B cell (primary cell): ENCODE measurements around the gene NRL. TPM values are rescaled to one million over a fixed set of nuclear protein-coding genes. Genes with fewer than 3 reads are reported as not detected.

Source experiments
- ATAC-seq: fragments of 200-7000 bp; cut with Tn5 transposase; one replicate; pipeline ENCODE4 v1.10.0; 2021; ENCODE audit warnings: low read depth, mild to moderate bottlenecking, moderate number of reproducible peaks, moderate library complexity
- CTCF ChIA-PET: fragments of 350-600 bp; sonication (Branson Sonifier 250); formaldehyde crosslinking; loops from one replicate; lab custom pipeline; 2021; ENCODE audit warnings: antibody characterized with exemption, inconsistent platforms; lab: Charles Lee
- POLR2A ChIA-PET: fragments of 350-600 bp; sonication (Branson Sonifier 250); formaldehyde crosslinking; loops from one replicate; lab custom pipeline; 2021; ENCODE audit warnings: antibody characterized with exemption; lab: Charles Lee
- DNase-seq: peaks from one replicate; pipeline ENCODE4 v3.0.0; 2013
- H2AFZ ChIP-seq: 2 replicates; pipeline ENCODE4 v1.6.1; 2012; ENCODE audit warnings: mild to moderate bottlenecking, low read depth, low read length; ENCODE audit not compliant: insufficient read depth, poor library complexity, severe bottlenecking
- H3K27ac ChIP-seq, 2 donors: 1 replicate in 1 of 2; 2 replicates in 1 of 2; pipeline ENCODE4 v1.5.1; 2012 to 2013; ENCODE audit warnings: low read length in 2 of 2, mild to moderate bottlenecking in 2 of 2, moderate library complexity in 1 of 2
- H3K27me3 ChIP-seq, 4 experiments: fragments of 200-600 bp in 1 of 4; sonication (generic) in 1 of 4; replicated peaks in 1 of 4; 1 replicate in 2 of 4; 2 replicates in 2 of 4; pipeline versions ENCODE4 v1.6.1 to v1.7.0; 2013 to 2016; ENCODE audit warnings: low read length in 3 of 4, mild to moderate bottlenecking in 2 of 4, mixed read lengths in 1 of 4, moderate library complexity in 1 of 4; ENCODE audit not compliant: insufficient read depth in 4 of 4, control insufficient read depth in 3 of 4; ENCODE audit errors: control extremely low read depth in 1 of 4
- H3K36me3 ChIP-seq, 2 experiments: replicated peaks in 1 of 2; 1 replicate in 1 of 2; 2 replicates in 1 of 2; pipeline versions ENCODE4 v1.6.1 to v1.7.1; 2013; ENCODE audit warnings: low read length in 1 of 2; ENCODE audit not compliant: insufficient read depth in 2 of 2, control insufficient read depth in 1 of 2; ENCODE audit errors: control extremely low read depth in 1 of 2, extremely low read depth in 1 of 2
- H3K4me1 ChIP-seq, 2 donors: fragments of 200-600 bp in 1 of 2; sonication (generic) in 1 of 2; 1 replicate in 1 of 2; 2 replicates in 1 of 2; pipeline versions ENCODE4 v1.5.1 to v1.6.1; 2013 to 2017; ENCODE audit warnings: low read length in 2 of 2; ENCODE audit not compliant: control insufficient read depth in 2 of 2, insufficient read depth in 2 of 2
- H3K4me2 ChIP-seq: replicated peaks from 2 replicates; pipeline ENCODE3; 2012; ENCODE audit warnings: mild to moderate bottlenecking, low read depth, low read length; ENCODE audit not compliant: poor library complexity, severe bottlenecking
- H3K4me3 ChIP-seq, 5 experiments: fragments of 200-600 bp in 1 of 5; sonication (generic) in 1 of 5; 1 replicate in 3 of 5; 2 replicates in 2 of 5; pipeline versions ENCODE4 v1.5.1 to v1.7.0; 2011 to 2016; ENCODE audit warnings: low read length in 4 of 5, mild to moderate bottlenecking in 4 of 5, low read depth in 2 of 5, control low read depth in 1 of 5, moderate library complexity in 1 of 5; ENCODE audit not compliant: insufficient read depth in 1 of 5; ENCODE audit errors: control extremely low read depth in 1 of 5, extremely low read depth in 1 of 5
- H3K79me2 ChIP-seq: fragments of 200-600 bp; sonication (generic); one replicate; pipeline ENCODE4 v1.6.0; 2016; ENCODE audit warnings: low read length; ENCODE audit not compliant: control insufficient read depth, insufficient read depth
- H3K9ac ChIP-seq: fragments of 200-600 bp; sonication (generic); 2 replicates; pipeline ENCODE4 v1.6.1; 2017; ENCODE audit warnings: mild to moderate bottlenecking, low read length, moderate library complexity
- H3K9me3 ChIP-seq, 3 donors: one replicate each; pipeline versions ENCODE4 v1.6.1 to v1.7.1; 2013; ENCODE audit warnings: low read length in 2 of 3; ENCODE audit not compliant: control insufficient read depth in 2 of 3, insufficient read depth in 1 of 3; ENCODE audit errors: control extremely low read depth in 1 of 3
- H4K20me1 ChIP-seq: 2 replicates; pipeline ENCODE4 v1.6.0; 2012; ENCODE audit warnings: mild to moderate bottlenecking, low read length; ENCODE audit not compliant: insufficient read depth, control insufficient read depth, poor library complexity, severe bottlenecking
- H3K27ac Mint-ChIP-seq: one replicate; pipeline ENCODE4 v1.8.0; 2021; ENCODE audit warnings: mixed read lengths
- H3K27me3 Mint-ChIP-seq: one replicate; pipeline ENCODE4 v1.8.0; 2021; ENCODE audit warnings: mixed read lengths
- H3K4me1 Mint-ChIP-seq: one replicate; pipeline ENCODE4 v1.8.0; 2021; ENCODE audit warnings: mixed read lengths
- H3K4me3 Mint-ChIP-seq: one replicate; pipeline ENCODE4 v1.8.0; 2021; ENCODE audit warnings: mixed read lengths
- H3K9me3 Mint-ChIP-seq: one replicate; pipeline ENCODE4 v1.8.0; 2022; ENCODE audit warnings: mixed read lengths; ENCODE audit not compliant: insufficient read depth
- EZH2 ChIP-seq: IDR thresholded peaks from 2 replicates; pipeline ENCODE4 v1.6.1; 2012; ENCODE audit warnings: borderline replicate concordance, low read depth, mild to moderate bottlenecking, moderate library complexity, low read length; ENCODE audit not compliant: insufficient read depth, poor library complexity, severe bottlenecking
- WGBS: methylation state at CpG from one replicate; pipeline ENCODE4 v1.1.5; 2013; ENCODE audit warnings: missing lambda C conversion rate; ENCODE audit not compliant: insufficient coverage; 5-methylcytosine and 5-hydroxymethylcytosine counted together
- intact Hi-C: fragments of 100-400 bp; cut with micrococcal nuclease; formaldehyde crosslinking; loops from one replicate; pipeline ENCODE4 v1.10.0; 2022
- polyA plus RNA-seq: library from polyadenylated mRNA; depleted of rRNA; stranded (reverse); fragments of >200 nt; gene quantifications from 2 replicates; pipeline ENCODE4 v1.2.3, GENCODE V29; 2012
- total RNA-seq, 2 donors: library from RNA; stranded (reverse); fragments of 120-200 nt in 1 of 2; gene quantifications; 1 replicate in 1 of 2; 2 replicates in 1 of 2; pipeline versions ENCODE4 v1.2.3 to v1.2.4, GENCODE V29; 2013 to 2022
- TF ChIP-seq, protein P1 (sequence below): fragments of 200-600 bp; IDR thresholded peaks from one replicate; pipeline ENCODE4 v1.8.0; 2022; ENCODE audit warnings: antibody characterized with exemption, mild to moderate bottlenecking

Gene NRL
- total and polyA plus RNA-seq, 2 donors (not counting 1 experiment from before 2014, with no cell fraction given) = 7.0 to 8.8 TPM

DNA sequence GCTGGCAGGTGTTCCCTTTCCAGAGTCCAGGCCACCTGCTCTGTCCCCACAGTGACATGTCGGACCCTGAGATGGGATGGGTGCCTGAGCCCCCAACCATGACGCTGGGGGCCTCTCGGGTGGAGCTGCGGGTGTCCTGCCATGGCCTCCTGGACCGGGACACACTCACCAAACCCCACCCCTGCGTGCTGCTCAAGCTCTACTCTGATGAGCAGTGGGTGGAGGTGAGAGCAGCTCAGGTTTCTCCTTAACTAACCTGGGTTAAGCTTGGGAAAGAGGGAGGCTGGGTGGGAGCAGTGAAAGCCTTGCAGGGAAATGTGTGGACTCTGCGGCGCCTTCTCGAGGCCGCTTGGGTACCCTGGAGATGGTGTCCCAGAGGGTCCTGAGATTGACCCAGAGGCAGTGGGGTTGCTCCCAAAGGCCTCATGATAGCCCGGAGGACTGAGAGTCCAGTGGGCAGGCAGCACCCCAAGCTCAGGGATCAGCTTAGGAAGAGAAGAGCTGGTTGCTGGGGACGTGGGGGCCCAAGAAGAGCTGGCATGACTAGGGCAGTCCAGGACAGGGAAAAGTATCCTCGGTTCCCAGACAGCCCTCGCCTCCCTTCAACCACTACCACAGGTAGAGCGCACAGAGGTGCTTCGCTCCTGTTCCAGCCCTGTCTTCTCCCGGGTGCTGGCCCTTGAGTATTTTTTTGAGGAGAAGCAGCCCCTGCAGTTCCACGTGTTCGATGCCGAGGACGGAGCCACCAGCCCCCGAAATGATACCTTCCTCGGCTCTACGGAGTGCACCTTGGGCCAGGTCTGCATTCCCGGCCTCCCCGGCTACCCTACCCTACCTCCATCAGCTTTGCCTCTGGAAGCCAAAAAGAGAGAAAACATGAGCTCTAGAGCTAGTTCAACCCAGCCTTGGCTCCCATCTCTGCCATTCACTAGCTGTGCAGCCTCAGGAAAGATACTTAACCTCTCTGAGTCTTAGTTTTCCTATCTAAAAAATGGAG, 41.6 kb downstream of the NRL start:
- Histone ChIP-seq H3K4me3 (no peak overlapping the region), H3K9me3 (no peaks in the 10 kb centered on the region), H4K20me1 (no peaks in the 10 kb centered on the region), H3K36me3 (no peaks in the 10 kb centered on the region), H3K27me3 (peaks cover 0 to 4% (median 0%) of the 10 kb centered on the region in 4 experiments), H3K9ac (no peak overlapping the region), H3K79me2 (peaks cover 9% of the 10 kb centered on the region), H3K4me1 (peaks cover 13 to 17% of the 10 kb centered on the region in 2 donors), H2AFZ (no peak overlapping the region), H3K4me2 (no peak overlapping the region), H3K27ac (no peak overlapping the region)
- ChIA-PET POLR2A (no interaction called here), CTCF (interaction anchor here (0.8 to 3.8 kb wide), 4 partner anchors 15 to 36 kb away, joined by 3 to 13 read pairs (median 6); no protein-coding TSS in a partner anchor)
- ATAC-seq (no peak), DNase-seq (no peak)
- Mint-ChIP-seq H3K4me3 (no peak overlapping the region), H3K27me3 (peaks cover 4% of the 10 kb centered on the region), H3K4me1 (peaks cover 22% of the 10 kb centered on the region), H3K9me3 (no peaks in the 10 kb centered on the region), H3K27ac (no peak overlapping the region)
- TF ChIP-seq, protein P1, sequence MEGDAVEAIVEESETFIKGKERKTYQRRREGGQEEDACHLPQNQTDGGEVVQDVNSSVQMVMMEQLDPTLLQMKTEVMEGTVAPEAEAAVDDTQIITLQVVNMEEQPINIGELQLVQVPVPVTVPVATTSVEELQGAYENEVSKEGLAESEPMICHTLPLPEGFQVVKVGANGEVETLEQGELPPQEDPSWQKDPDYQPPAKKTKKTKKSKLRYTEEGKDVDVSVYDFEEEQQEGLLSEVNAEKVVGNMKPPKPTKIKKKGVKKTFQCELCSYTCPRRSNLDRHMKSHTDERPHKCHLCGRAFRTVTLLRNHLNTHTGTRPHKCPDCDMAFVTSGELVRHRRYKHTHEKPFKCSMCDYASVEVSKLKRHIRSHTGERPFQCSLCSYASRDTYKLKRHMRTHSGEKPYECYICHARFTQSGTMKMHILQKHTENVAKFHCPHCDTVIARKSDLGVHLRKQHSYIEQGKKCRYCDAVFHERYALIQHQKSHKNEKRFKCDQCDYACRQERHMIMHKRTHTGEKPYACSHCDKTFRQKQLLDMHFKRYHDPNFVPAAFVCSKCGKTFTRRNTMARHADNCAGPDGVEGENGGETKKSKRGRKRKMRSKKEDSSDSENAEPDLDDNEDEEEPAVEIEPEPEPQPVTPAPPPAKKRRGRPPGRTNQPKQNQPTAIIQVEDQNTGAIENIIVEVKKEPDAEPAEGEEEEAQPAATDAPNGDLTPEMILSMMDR = no peak
- TF ChIP-seq EZH2 = no peak
- WGBS = 92% methylated on average over 23 of the region's 26 CpGs
- intact Hi-C loops = no loop called here

DNA sequence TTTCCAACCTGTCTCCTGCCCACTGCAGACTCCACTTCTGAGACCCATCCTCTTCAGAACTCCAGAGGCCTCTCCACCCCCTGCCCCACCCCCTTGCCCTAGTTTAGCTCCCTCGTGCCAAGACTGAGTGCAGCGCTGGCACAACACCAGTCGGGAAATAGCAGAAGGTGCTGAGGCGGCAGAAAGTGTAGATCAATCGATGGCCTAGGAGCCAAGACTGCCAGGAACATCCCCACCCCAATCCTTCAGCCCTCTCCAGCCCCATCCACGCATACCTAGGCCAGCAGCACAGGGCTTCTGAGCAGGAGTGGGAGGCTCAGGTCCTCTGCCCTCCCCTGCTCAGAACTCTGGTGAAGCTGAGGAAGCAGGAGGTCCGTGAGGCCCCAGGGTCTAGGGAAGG, 42.3 kb downstream of the NRL start:
- no peak for ATAC-seq
- peaks cover 13 to 17% of the 10 kb centered on the region in 2 donors for H3K4me1 ChIP-seq
- Mint-ChIP-seq H3K9me3 (no peaks in the 10 kb centered on the region), H3K27ac (no peak overlapping the region), H3K4me3 (no peak overlapping the region), H3K4me1 (peaks cover 22% of the 10 kb centered on the region), H3K27me3 (peaks cover 4% of the 10 kb centered on the region)
- intact Hi-C loops = no loop called here
- H3K4me2 ChIP-seq = no peak overlapping the region
- peaks cover 0 to 4% (median 0%) of the 10 kb centered on the region in 4 experiments for H3K27me3 ChIP-seq
- CTCF ChIA-PET = interaction anchor here (0.8 to 1.4 kb wide), 3 partner anchors 14 to 36 kb away, joined by 3 to 9 read pairs (median 3); no protein-coding TSS in a partner anchor
- H3K9me3 ChIP-seq = no peaks in the 10 kb centered on the region
- POLR2A ChIA-PET = no interaction called here
- no peak overlapping the region for H3K9ac ChIP-seq
- H3K27ac ChIP-seq = no peak overlapping the region
- no peak overlapping the region for H2AFZ ChIP-seq
- DNase-seq = no peak
- 87% methylated on average over 6 of the region's 7 CpGs for WGBS
- peaks cover 5% of the 10 kb centered on the region for H3K79me2 ChIP-seq
- TF ChIP-seq, protein P1 = no peak
- no peak for TF ChIP-seq EZH2
- no peaks in the 10 kb centered on the region for H4K20me1 ChIP-seq
- H3K36me3 ChIP-seq = no peaks in the 10 kb centered on the region
- no peak overlapping the region for H3K4me3 ChIP-seq
